ENCODE measurements around the gene BMP7. TPM values are rescaled to one million over a fixed set of nuclear protein-coding genes. Genes with fewer than 3 reads are reported as not detected.
A peak's percentile ranks its signal among the peaks of the same experiment; 100 is the strongest.

The BMP7 gene
- total and polyA plus RNA-seq, 2 of the 13 experiments (the other 11 are each of a cell fraction or from before 2014, with no cell fraction given), result not detected

- no peak for TF ChIP-seq FOXO1 (CRISPR knock-in tag; IDR thresholded peaks at IDR 0.05)
These were observed 129.7 kb downstream of the BMP7 start (continued) for GRCh38 chr20:57136734-57137133.

- 47% methylated on average over 5 of the region's 6 CpGs for WGBS (ENCODE audit: low lambda C conversion rate)
- DNase-seq (ENCODE audit: low spot score) (no peak), FAIRE-seq (no peak), ATAC-seq (no peak)
- in situ Hi-C loops (cut with HindIII; ENCODE audit: extremely low pct_ligation_motif_present, low pct_unique_long_range_greater_than_20kb), result no loop called here
- Histone ChIP-seq H2AFZ (ENCODE audit: low read length) (no peak overlapping the region), H3K4me1 (ENCODE audit: insufficient read depth, low read length) (peaks cover 3% of the 10 kb centered on the region; the same call in 1 of the 2 replicates), H3K27me3 (ENCODE audit: control insufficient read depth in 1 of 2, insufficient read depth in 2 of 2, low read length in 2 of 2) (peaks cover 3 to 8% of the 10 kb centered on the region in 2 experiments; a peak in 1 of 5 replicates), H3K9me3 (ENCODE audit: low read length) (no peaks in the 10 kb centered on the region), H3K4me2 (ENCODE audit: low read depth, low read length) (no peak overlapping the region), H3K27ac (ENCODE audit: extremely low read length, insufficient read depth, low read length) (no peak overlapping the region), H3K4me3 (replicated peaks in 1 of 3; ENCODE audit: insufficient read depth in 1 of 3, low read depth in 2 of 3, low read length in 3 of 3) (no peak overlapping the region), H3K36me3 (replicated peaks in 1 of 2; ENCODE audit: control insufficient read depth in 1 of 2, insufficient read depth in 2 of 2, low read length in 2 of 2) (no peaks in the 10 kb centered on the region), H3K9ac (ENCODE audit: insufficient read depth, low read depth, low read length) (no peak overlapping the region), H4K20me1 (ENCODE audit: insufficient read depth, low read length) (no peaks in the 10 kb centered on the region), H3K79me2 (ENCODE audit: insufficient read depth, low read length) (no peaks in the 10 kb centered on the region)
- intact Hi-C loops (cut with micrococcal nuclease; ENCODE audit: unreplicated experiment), result no loop called here
- ChIA-PET POLR2A (no interaction called here), CTCF (ENCODE audit: low intra/inter-chr PET ratio, low total read pairs) (no interaction called here)
- TF ChIP-seq NFYB (CRISPR knock-in tag; IDR thresholded peaks at IDR 0.05), result peak; percentile 43; the same call in 1 of the 2 replicates
- TF ChIP-seq ZNF224 (CRISPR knock-in tag; IDR thresholded peaks at IDR 0.05), result no peak
- 0 out of 2 replicates have a peak, but pooled peaks have one; percentile 18 for TF ChIP-seq ZNF768 (CRISPR knock-in tag; IDR thresholded peaks at IDR 0.05)
- no TSS peak for BruUV-seq (replicated peaks)
These were observed 130.6 kb downstream of the BMP7 start for GRCh38 chr20:57135875-57136274.

GRCh38 chr20:57134804-57135203 is 131.6 kb downstream of the BMP7 start:
- ChIA-PET CTCF (ENCODE audit: low intra/inter-chr PET ratio, low total read pairs) (no interaction called here), POLR2A (no interaction called here)
- in situ Hi-C loops (cut with HindIII; ENCODE audit: extremely low pct_ligation_motif_present, low pct_unique_long_range_greater_than_20kb), result no loop called here
- H3K4me1 ChIP-seq (ENCODE audit: insufficient read depth, low read length), result peaks cover 13% of the 10 kb centered on the region
- no peaks in the 10 kb centered on the region for H3K36me3 ChIP-seq (replicated peaks in 1 of 2; ENCODE audit: control insufficient read depth in 1 of 2, insufficient read depth in 2 of 2, low read length in 2 of 2)
- 21% methylated on average over 4 of the region's 4 CpGs for WGBS (ENCODE audit: low lambda C conversion rate)
- no peak overlapping the region for H3K27ac ChIP-seq (ENCODE audit: extremely low read length, insufficient read depth, low read length)
- no TSS peak for BruUV-seq (replicated peaks)
- intact Hi-C loops (cut with micrococcal nuclease; ENCODE audit: unreplicated experiment), result no loop called here
- H3K4me2 ChIP-seq (ENCODE audit: low read depth, low read length), result no peak overlapping the region
- H2AFZ ChIP-seq (ENCODE audit: low read length), result no peak overlapping the region
- DNase-seq (ENCODE audit: low spot score), result no peak
- no peaks in the 10 kb centered on the region for H4K20me1 ChIP-seq (ENCODE audit: insufficient read depth, low read length)
- no peak overlapping the region for H3K4me3 ChIP-seq (replicated peaks in 1 of 3; ENCODE audit: insufficient read depth in 1 of 3, low read depth in 2 of 3, low read length in 3 of 3)
- H3K27me3 ChIP-seq (ENCODE audit: control insufficient read depth in 1 of 2, insufficient read depth in 2 of 2, low read length in 2 of 2), result peaks cover 3 to 8% of the 10 kb centered on the region in 2 experiments; a peak in 1 of 5 replicates
- no peak for ATAC-seq
- no peaks in the 10 kb centered on the region for H3K79me2 ChIP-seq (ENCODE audit: insufficient read depth, low read length)
- H3K9ac ChIP-seq (ENCODE audit: insufficient read depth, low read depth, low read length), result no peak overlapping the region
- no peaks in the 10 kb centered on the region for H3K9me3 ChIP-seq (ENCODE audit: low read length)
- no peak for FAIRE-seq
- no peak for TF ChIP-seq ZNF841 (CRISPR knock-in tag; IDR thresholded peaks at IDR 0.05; ENCODE audit: borderline replicate concordance)
- TF ChIP-seq RNF2 (conservative IDR thresholded peaks at IDR 0.05; ENCODE audit: low read depth), result no peak
- TF ChIP-seq MXD1 (CRISPR knock-in tag; IDR thresholded peaks at IDR 0.05), result no peak
- no peak for TF ChIP-seq ZNF766 (CRISPR knock-in tag; IDR thresholded peaks at IDR 0.05; ENCODE audit: borderline replicate concordance)
- TF ChIP-seq ZNF232 (CRISPR knock-in tag; IDR thresholded peaks at IDR 0.05; ENCODE audit: borderline replicate concordance), result no peak
- TF ChIP-seq ZNF207 (IDR thresholded peaks at IDR 0.05; ENCODE audit: borderline replicate concordance), result no peak
- no peak for TF ChIP-seq MIXL1 (CRISPR knock-in tag; IDR thresholded peaks at IDR 0.05)
- no peak for TF ChIP-seq ZNF331 (CRISPR knock-in tag; IDR thresholded peaks at IDR 0.05)
- TF ChIP-seq ZBTB20 (CRISPR knock-in tag; IDR thresholded peaks at IDR 0.05; ENCODE audit: borderline replicate concordance, low read depth), result no peak
- TF ChIP-seq AKNA (CRISPR knock-in tag; IDR thresholded peaks at IDR 0.05; ENCODE audit: borderline replicate concordance), result no peak
